Gastroesophageal sphincter (tissue), 4 donors: ENCODE measurements around the gene PLBD2. TPM values are rescaled to one million over a fixed set of nuclear protein-coding genes. Genes with fewer than 3 reads are reported as not detected.

ENCODE experiments used
- ATAC-seq: fragments of 150-250 bp; one replicate; pipeline ENCODE4 v1.9.1; 2016; ENCODE audit warnings: mild to moderate bottlenecking, moderate library complexity
- H3K27ac ChIP-seq, 4 donors: fragments of 200-600 bp; sonication (generic) in 3 of 4; 1 replicate in 3 of 4; 2 replicates in 1 of 4; pipeline ENCODE4 v1.5.1; 2016 to 2019
- H3K27me3 ChIP-seq: fragments of 200-600 bp; sonication (generic); one replicate; pipeline ENCODE4 v1.5.1; 2019
- H3K36me3 ChIP-seq, 2 donors: fragments of 200-600 bp; sonication (generic); one replicate each; pipeline ENCODE4 v1.5.1; 2019; ENCODE audit warnings: control low read depth in 1 of 2
- H3K4me1 ChIP-seq, 3 donors: fragments of 200-600 bp; sonication (generic); 1 replicate in 2 of 3; 2 replicates in 1 of 3; pipeline ENCODE4 v1.5.1; 2016 to 2019; ENCODE audit warnings: control low read depth in 2 of 3
- H3K4me3 ChIP-seq, 2 donors: fragments of 200-600 bp; sonication (generic); one replicate each; pipeline ENCODE4 v1.5.1; 2019; ENCODE audit warnings: mild to moderate bottlenecking in 1 of 2, moderate library complexity in 1 of 2
- H3K9me3 ChIP-seq, 3 donors: fragments of 200-600 bp; sonication (generic); one replicate each; pipeline ENCODE4 v1.5.1; 2017 to 2019; ENCODE audit warnings: control low read depth in 2 of 3
- EP300 ChIP-seq: sonication (generic); formaldehyde crosslinking; IDR thresholded peaks from one replicate; pipeline ENCODE4 v1.6.1; 2017; ENCODE audit warnings: antibody characterized with exemption, mild to moderate bottlenecking
- POLR2A ChIP-seq, 2 donors: fragments of 450-650 bp; IDR thresholded peaks; one replicate each; pipeline ENCODE4 v1.6.1; 2017; ENCODE audit warnings: antibody characterized with exemption in 2 of 2, mild to moderate bottlenecking in 2 of 2, moderate library complexity in 1 of 2
- POLR2AphosphoS5 ChIP-seq: sonication (generic); formaldehyde crosslinking; IDR thresholded peaks from one replicate; pipeline ENCODE4 v1.6.1; 2017; ENCODE audit warnings: antibody characterized with exemption
- WGBS, 2 donors: methylation state at CpG; one replicate each; pipeline ENCODE4 v1.1.5; 2018; ENCODE audit warnings: low coverage in 1 of 2; 5-methylcytosine and 5-hydroxymethylcytosine counted together
- total RNA-seq, 4 donors: library from RNA; depleted of rRNA; stranded (reverse); fragments of >200 nt; gene quantifications; one replicate each; pipeline ENCODE4 v1.1.0, GENCODE V29; 2016
- TF ChIP-seq, protein P1 (sequence below), 4 experiments: fragments of 200-600 bp in 2 of 4; fragments of 450-650 bp in 2 of 4; sonication (generic) in 1 of 4; IDR thresholded peaks; one replicate each; pipeline ENCODE4 v1.5.1; 2017 to 2019; ENCODE audit warnings: antibody characterized with exemption in 4 of 4, mild to moderate bottlenecking in 2 of 4, moderate library complexity in 2 of 4

Gene PLBD2
- total RNA-seq, 4 donors from 2014 or later = 23.1 to 54.4 (median 31.3) TPM

- H3K27me3 ChIP-seq = no peaks in the 10 kb centered on the region
- no peak for TF ChIP-seq EP300
- TF ChIP-seq, protein P1, sequence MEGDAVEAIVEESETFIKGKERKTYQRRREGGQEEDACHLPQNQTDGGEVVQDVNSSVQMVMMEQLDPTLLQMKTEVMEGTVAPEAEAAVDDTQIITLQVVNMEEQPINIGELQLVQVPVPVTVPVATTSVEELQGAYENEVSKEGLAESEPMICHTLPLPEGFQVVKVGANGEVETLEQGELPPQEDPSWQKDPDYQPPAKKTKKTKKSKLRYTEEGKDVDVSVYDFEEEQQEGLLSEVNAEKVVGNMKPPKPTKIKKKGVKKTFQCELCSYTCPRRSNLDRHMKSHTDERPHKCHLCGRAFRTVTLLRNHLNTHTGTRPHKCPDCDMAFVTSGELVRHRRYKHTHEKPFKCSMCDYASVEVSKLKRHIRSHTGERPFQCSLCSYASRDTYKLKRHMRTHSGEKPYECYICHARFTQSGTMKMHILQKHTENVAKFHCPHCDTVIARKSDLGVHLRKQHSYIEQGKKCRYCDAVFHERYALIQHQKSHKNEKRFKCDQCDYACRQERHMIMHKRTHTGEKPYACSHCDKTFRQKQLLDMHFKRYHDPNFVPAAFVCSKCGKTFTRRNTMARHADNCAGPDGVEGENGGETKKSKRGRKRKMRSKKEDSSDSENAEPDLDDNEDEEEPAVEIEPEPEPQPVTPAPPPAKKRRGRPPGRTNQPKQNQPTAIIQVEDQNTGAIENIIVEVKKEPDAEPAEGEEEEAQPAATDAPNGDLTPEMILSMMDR (IDR thresholded peaks at IDR 0.05) = no peak
- no peak overlapping the region for H3K27ac ChIP-seq
- ATAC-seq = no peak
- no peak overlapping the region for H3K4me3 ChIP-seq
- peaks cover 0 to 97% of the 10 kb centered on the region in 2 donors for H3K36me3 ChIP-seq
- WGBS, 2 donors = 94 to 100% methylated on average over 4 of the region's 4 CpGs
- H3K9me3 ChIP-seq = no peaks in the 10 kb centered on the region
- no peaks in the 10 kb centered on the region for H3K4me1 ChIP-seq
These were observed 23.8 kb downstream of the PLBD2 start for GRCh38 chr12:113382206-113382605.

DNA sequence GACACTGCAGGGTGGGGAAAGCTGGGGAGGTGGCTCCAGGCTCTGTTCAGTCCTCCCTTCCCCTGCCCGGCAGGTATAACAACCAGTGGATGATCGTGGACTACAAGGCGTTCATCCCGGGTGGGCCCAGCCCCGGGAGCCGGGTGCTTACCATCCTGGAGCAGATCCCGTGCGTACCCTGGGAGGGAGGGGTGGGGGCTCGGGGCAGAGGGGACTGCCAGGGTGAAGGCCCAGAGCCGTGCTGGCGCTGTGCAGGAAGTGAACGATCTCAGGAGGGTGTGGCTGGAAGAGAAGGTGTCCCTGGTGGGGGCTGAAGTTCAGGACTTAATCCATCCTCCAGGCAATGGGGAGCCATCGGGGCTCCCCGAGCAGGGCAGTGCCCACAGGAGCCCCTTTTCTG, 26.4 kb downstream of the PLBD2 start:
- no CpG with 5 or more reads among the region's 14 CpGs for WGBS, 2 donors
- no peak for ATAC-seq

DNA sequence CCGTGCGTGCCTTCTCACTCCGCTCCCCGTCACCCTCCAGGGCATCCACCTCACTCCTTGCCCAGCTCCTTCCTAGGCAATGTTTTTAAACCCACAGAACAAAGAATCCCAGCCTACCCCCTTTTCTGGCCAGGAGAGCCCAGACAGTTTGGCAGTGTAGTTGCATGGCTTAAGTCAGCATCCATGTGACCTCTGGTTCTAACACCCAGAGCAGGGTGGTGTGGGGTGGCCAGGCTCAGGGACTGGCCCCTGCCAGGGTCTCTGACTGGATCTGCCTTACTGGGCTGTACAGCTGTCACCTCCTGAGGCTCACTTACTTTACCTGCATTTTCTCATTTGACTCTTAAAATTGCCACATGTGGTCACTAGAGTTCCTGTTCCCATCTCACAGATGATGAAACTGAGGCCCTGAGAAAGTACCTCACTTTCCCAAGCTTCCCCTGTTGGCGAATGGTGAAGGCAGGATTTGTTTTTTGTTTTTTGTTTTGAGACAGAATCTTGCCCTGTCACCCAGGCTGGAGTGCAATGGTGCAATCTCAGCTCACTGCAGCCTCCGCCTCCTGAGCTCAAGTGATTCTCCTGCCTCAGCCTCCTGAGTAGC, 27.0 kb downstream of the PLBD2 start:
- Histone ChIP-seq H3K4me1 (no peaks in the 10 kb centered on the region), H3K4me3 (no peak overlapping the region), H3K9me3 (no peaks in the 10 kb centered on the region), H3K36me3 (peaks cover 0 to 98% of the 10 kb centered on the region in 2 donors), H3K27me3 (no peaks in the 10 kb centered on the region), H3K27ac (no peak overlapping the region)
- ATAC-seq = peak; percentile 25
- no peak for TF ChIP-seq POLR2A (IDR thresholded peaks at IDR 0.05)
- TF ChIP-seq, protein P1 (IDR thresholded peaks at IDR 0.05) = no peak
- TF ChIP-seq EP300 = no peak
- 90 to 95% methylated on average over 4 to 6 of the region's 6 CpGs for WGBS, 2 donors

More for the DNA sequence above, 26.4 kb downstream of the PLBD2 start:
- H3K9me3 ChIP-seq = no peaks in the 10 kb centered on the region
- TF ChIP-seq EP300 (no peak), POLR2A (IDR thresholded peaks at IDR 0.05) (no peak), POLR2AphosphoS5 (no peak)
- TF ChIP-seq, protein P1 (IDR thresholded peaks at IDR 0.05) = no peak
- no peak overlapping the region for H3K4me3 ChIP-seq
- no peaks in the 10 kb centered on the region for H3K4me1 ChIP-seq
- no peaks in the 10 kb centered on the region for H3K27me3 ChIP-seq
- H3K27ac ChIP-seq = no peak overlapping the region
- peaks cover 0 to 98% of the 10 kb centered on the region in 2 donors for H3K36me3 ChIP-seq

GRCh38 chr12:113386866-113387566, 28.6 kb downstream of the PLBD2 start:
- H3K36me3 ChIP-seq = peaks cover 0 to 98% of the 10 kb centered on the region in 2 donors
- no peaks in the 10 kb centered on the region for H3K4me1 ChIP-seq
- H3K27me3 ChIP-seq = no peaks in the 10 kb centered on the region
- H3K4me3 ChIP-seq = no peak overlapping the region
- 79 to 80% methylated on average over 1 to 2 of the region's 12 CpGs for WGBS, 2 donors
- no peaks in the 10 kb centered on the region for H3K9me3 ChIP-seq
- no peak overlapping the region for H3K27ac ChIP-seq
- ATAC-seq = no peak
- TF ChIP-seq POLR2AphosphoS5 (no peak), EP300 (no peak), POLR2A (IDR thresholded peaks at IDR 0.05) (no peak)
- TF ChIP-seq, protein P1 (IDR thresholded peaks at IDR 0.05) = no peak

DNA sequence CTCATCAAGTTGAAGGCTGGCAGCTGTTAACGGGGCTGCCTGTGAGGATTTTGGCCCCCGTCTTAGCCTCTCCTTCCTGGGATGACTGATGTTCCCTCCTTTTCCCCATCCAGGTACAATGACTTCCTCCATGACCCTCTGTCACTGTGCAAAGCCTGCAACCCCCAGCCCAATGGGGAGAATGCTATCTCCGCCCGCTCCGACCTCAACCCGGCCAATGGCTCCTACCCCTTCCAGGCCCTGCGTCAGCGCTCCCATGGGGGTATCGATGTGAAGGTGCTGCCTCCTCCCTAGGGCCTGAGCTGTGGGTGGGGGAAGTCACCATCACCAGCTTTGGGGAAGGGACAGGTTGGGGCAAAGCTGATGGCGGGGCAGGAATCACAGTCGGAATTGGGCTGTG, 29.2 kb downstream of the PLBD2 start:
- Histone ChIP-seq H3K4me3 (no peak overlapping the region), H3K27ac (no peak overlapping the region), H3K27me3 (no peaks in the 10 kb centered on the region), H3K9me3 (no peaks in the 10 kb centered on the region), H3K4me1 (no peaks in the 10 kb centered on the region), H3K36me3 (peaks cover 0 to 94% of the 10 kb centered on the region in 2 donors)
- no peak for ATAC-seq
- 56 to 67% methylated on average over 1 to 2 of the region's 11 CpGs for WGBS, 2 donors
- no peak for TF ChIP-seq POLR2AphosphoS5
- TF ChIP-seq, protein P1 (IDR thresholded peaks at IDR 0.05) = no peak
- no peak for TF ChIP-seq EP300
- no peak for TF ChIP-seq POLR2A (IDR thresholded peaks at IDR 0.05)
